Hepatocyte (in vitro differentiated cells): Measurements from ENCODE around the gene EIF3L. TPM values are rescaled to one million over a fixed set of nuclear protein-coding genes. Genes with fewer than 3 reads are reported as not detected.
A peak's percentile ranks its signal among the peaks of the same experiment; 100 is the strongest.

Experiments
- DNase-seq: peaks from one replicate; pipeline ENCODE4 v3.0.0-alpha.2; 2016; ENCODE audit warnings: low spot score
- H2AFZ ChIP-seq: fragments of 200-600 bp; sonication (generic); 2 replicates; pipeline ENCODE4 v1.6.0; 2016; ENCODE audit warnings: antibody characterized with exemption, mild to moderate bottlenecking
- H3K27ac ChIP-seq: fragments of 200-600 bp; sonication (generic); 2 replicates; pipeline ENCODE4 v1.5.1; 2016; ENCODE audit warnings: mild to moderate bottlenecking
- H3K27me3 ChIP-seq: fragments of 200-600 bp; sonication (generic); 2 replicates; pipeline ENCODE4 v1.6.1; 2016
- H3K36me3 ChIP-seq: fragments of 200-600 bp; sonication (generic); replicated peaks from 2 replicates; pipeline ENCODE4 v1.5.1; 2016; ENCODE audit warnings: low read depth; ENCODE audit not compliant: insufficient read depth
- H3K4me1 ChIP-seq: fragments of 200-600 bp; sonication (generic); 2 replicates; pipeline ENCODE4 v1.5.1; 2016; ENCODE audit warnings: mild to moderate bottlenecking, moderate library complexity; ENCODE audit not compliant: insufficient read depth
- H3K4me2 ChIP-seq: fragments of 200-600 bp; sonication (generic); 2 replicates; pipeline ENCODE4 v1.6.0; 2016
- H3K4me3 ChIP-seq: fragments of 200-600 bp; sonication (generic); 2 replicates; pipeline ENCODE4 v1.5.1; 2016; ENCODE audit warnings: mild to moderate bottlenecking
- H3K79me2 ChIP-seq: fragments of 200-600 bp; sonication (generic); 2 replicates; pipeline ENCODE4 v1.6.0; 2017; ENCODE audit warnings: mild to moderate bottlenecking
- H3K9me2 ChIP-seq: fragments of 200-600 bp; sonication (generic); replicated peaks from 2 replicates; pipeline ENCODE4 v1.6.0; 2017; ENCODE audit warnings: mild to moderate bottlenecking; ENCODE audit not compliant: insufficient read depth
- H3K9me3 ChIP-seq: fragments of 200-600 bp; sonication (generic); 2 replicates; pipeline ENCODE4 v1.5.1; 2016; ENCODE audit warnings: low read depth, mild to moderate bottlenecking
- H4K20me1 ChIP-seq: fragments of 200-600 bp; sonication (generic); 2 replicates; pipeline ENCODE4 v1.6.0; 2016; ENCODE audit warnings: mild to moderate bottlenecking; ENCODE audit not compliant: insufficient read depth, poor library complexity, severe bottlenecking
- CTCF ChIP-seq: fragments of 200-600 bp; sonication (generic); IDR thresholded peaks from 2 replicates; pipeline ENCODE4 v1.5.1; 2016; ENCODE audit warnings: antibody characterized with exemption, mild to moderate bottlenecking; ENCODE audit not compliant: poor library complexity
- EZH2 ChIP-seq: fragments of 200-600 bp; sonication (generic); IDR thresholded peaks from 2 replicates; pipeline ENCODE4 v1.6.1; 2016; ENCODE audit warnings: antibody characterized with exemption, mild to moderate bottlenecking, borderline replicate concordance
- EZH2phosphoT487 ChIP-seq: fragments of 200-600 bp; sonication (generic); IDR thresholded peaks from one replicate; pipeline ENCODE4 v1.6.1; 2018; ENCODE audit warnings: antibody characterized with exemption, mild to moderate bottlenecking, low read depth, moderate library complexity; ENCODE audit not compliant: unreplicated experiment, severe bottlenecking
- WGBS: methylation state at CpG from one replicate; pipeline ENCODE4 v1.1.6; 2016; ENCODE audit warnings: low lambda C conversion rate; ENCODE audit errors: missing lambda C conversion rate; 5-methylcytosine and 5-hydroxymethylcytosine counted together
- polyA plus RNA-seq: library from polyadenylated mRNA; unstranded; fragments of >200 nt; fragmentation: Nextera tagmentation; extraction: Ambion mirVana; gene quantifications from 2 replicates; pipeline ENCODE4 v1.2.1, GENCODE V29; 2016
- total RNA-seq: library from RNA; depleted of rRNA; stranded (reverse); fragments of >200 nt; gene quantifications from 2 replicates; pipeline ENCODE4 v1.2.3, GENCODE V29; 2014

EIF3L gene
- total and polyA plus RNA-seq, 2 experiments from 2014 or later = 172 to 365 TPM

- Histone ChIP-seq H4K20me1 (no peaks in the 10 kb centered on the region), H3K79me2 (no peaks in the 10 kb centered on the region), H3K27ac (no peak overlapping the region), H3K27me3 (peaks cover 15% of the 10 kb centered on the region), H3K9me3 (no peaks in the 10 kb centered on the region), H3K4me1 (peaks cover 15% of the 10 kb centered on the region), H3K4me2 (no peak overlapping the region), H3K36me3 (no peaks in the 10 kb centered on the region), H2AFZ (no peak overlapping the region), H3K9me2 (no peaks in the 10 kb centered on the region), H3K4me3 (no peak overlapping the region)
- DNase-seq = no peak
- TF ChIP-seq EZH2 (no peak), CTCF (no peak), EZH2phosphoT487 (no peak)
- WGBS = 89% methylated on average over 23 of the region's 23 CpGs
Observed at GRCh38 chr22:37816543-37817180, 32.6 kb upstream of the EIF3L start.

- Histone ChIP-seq H3K4me2 (peak overlapping the region; percentile 88), H3K4me1 (peaks cover 15% of the 10 kb centered on the region), H3K27me3 (peaks cover 26% of the 10 kb centered on the region), H4K20me1 (no peaks in the 10 kb centered on the region), H3K27ac (peak overlapping the region; percentile 83), H3K9me3 (no peaks in the 10 kb centered on the region), H3K36me3 (no peaks in the 10 kb centered on the region), H3K9me2 (no peaks in the 10 kb centered on the region), H3K4me3 (no peak overlapping the region), H3K79me2 (no peaks in the 10 kb centered on the region), H2AFZ (peak overlapping the region; percentile 67)
- WGBS = 2% methylated on average over 26 of the region's 29 CpGs
- peak; percentile 92 for DNase-seq
- peak; percentile 91 for TF ChIP-seq CTCF
- no peak for TF ChIP-seq EZH2phosphoT487
- no peak for TF ChIP-seq EZH2
Observed at GRCh38 chr22:37817705-37818408, 31.4 kb upstream of the EIF3L start.

GRCh38 chr22:37818409-37819104, 30.7 kb upstream of the EIF3L start:
- Histone ChIP-seq H3K9me3 (no peaks in the 10 kb centered on the region), H3K4me1 (peaks cover 15% of the 10 kb centered on the region), H3K4me3 (peak overlapping the region; percentile 29), H3K9me2 (no peaks in the 10 kb centered on the region), H3K79me2 (no peaks in the 10 kb centered on the region), H4K20me1 (no peaks in the 10 kb centered on the region), H3K27me3 (peaks cover 33% of the 10 kb centered on the region), H2AFZ (peak overlapping the region; percentile 74), H3K4me2 (peak overlapping the region; percentile 88), H3K27ac (peak overlapping the region; percentile 83), H3K36me3 (no peaks in the 10 kb centered on the region)
- 4% methylated on average over 59 of the region's 68 CpGs for WGBS
- peak; percentile 79 for DNase-seq
- no peak for TF ChIP-seq EZH2phosphoT487
- no peak for TF ChIP-seq EZH2
- TF ChIP-seq CTCF = peak; percentile 48
